GM12878 (cell line): ENCODE results near the gene CAPNS1.

ENCODE experiments used
- POLR2AphosphoS2 ChIP-seq: IDR thresholded peaks from 2 replicates; pipeline ENCODE4 v1.6.1; 2011; ENCODE audit warnings: low read depth, mild to moderate bottlenecking, low read length, improper control_type of control experiment, moderate library complexity
- SIN3A ChIP-seq: IDR thresholded peaks from 2 replicates; pipeline ENCODE4 v1.6.1; 2012; ENCODE audit warnings: low read depth, low read length, improper control_type of control experiment
- ZNF592 ChIP-seq: fragments of 450-650 bp; IDR thresholded peaks from 2 replicates; pipeline ENCODE4 v1.6.1; 2017; ENCODE audit warnings: mild to moderate bottlenecking, moderate library complexity

GRCh38 chr19:36121486-36122124 lies 18.3 kb upstream of the CAPNS1 start:
- TF ChIP-seq SIN3A (no peak), POLR2AphosphoS2 (no peak), ZNF592 (no peak)
